Osteoblast (primary cell): ENCODE data around the gene PLIN3. TPM values are rescaled to one million over a fixed set of nuclear protein-coding genes. Genes with fewer than 3 reads are reported as not detected.

ENCODE experiments used
- DNase-seq: peaks from one replicate; pipeline ENCODE4 v3.0.0; 2011; ENCODE audit warnings: low spot score, mixed read lengths; ENCODE audit not compliant: insufficient read length; ENCODE audit errors: missing footprints
- H2AFZ ChIP-seq: 2 replicates; pipeline ENCODE4 v1.6.0; 2011; ENCODE audit warnings: mild to moderate bottlenecking, low read length
- H3K27ac ChIP-seq: 2 replicates; pipeline ENCODE4 v1.5.1; 2011; ENCODE audit warnings: mild to moderate bottlenecking, low read depth, low read length, moderate library complexity
- H3K27me3 ChIP-seq: 2 replicates; pipeline ENCODE4 v1.6.0; 2012; ENCODE audit warnings: mild to moderate bottlenecking, control low read depth, inconsistent platforms, low read length, moderate library complexity; ENCODE audit not compliant: insufficient read depth
- H3K36me3 ChIP-seq: 2 replicates; pipeline ENCODE4 v1.5.1; 2011; ENCODE audit warnings: mild to moderate bottlenecking, low read length, control low read depth, moderate library complexity; ENCODE audit not compliant: insufficient read depth
- H3K4me1 ChIP-seq: 2 replicates; pipeline ENCODE4 v1.5.1; 2011; ENCODE audit warnings: mild to moderate bottlenecking, low read length, control low read depth, moderate library complexity; ENCODE audit not compliant: insufficient read depth
- H3K4me2 ChIP-seq: 2 replicates; pipeline ENCODE4 v1.6.0; 2011; ENCODE audit warnings: mild to moderate bottlenecking, low read length; ENCODE audit not compliant: insufficient read depth
- H3K4me3 ChIP-seq: fragments of 200-600 bp; sonication (generic); 3 replicates; pipeline ENCODE4 v1.5.1; 2012; ENCODE audit warnings: mild to moderate bottlenecking, low read length, inconsistent platforms; ENCODE audit not compliant: insufficient read depth
- H3K79me2 ChIP-seq: 2 replicates; pipeline ENCODE4 v1.6.0; 2012; ENCODE audit warnings: mild to moderate bottlenecking, low read length, control low read depth, inconsistent platforms; ENCODE audit not compliant: insufficient read depth
- H3K9me3 ChIP-seq: 2 replicates; pipeline ENCODE4 v1.5.1; 2011; ENCODE audit warnings: low read depth, low read length, control low read depth
- H4K20me1 ChIP-seq: 2 replicates; pipeline ENCODE4 v1.6.0; 2012; ENCODE audit warnings: mild to moderate bottlenecking, low read length, control low read depth; ENCODE audit not compliant: insufficient read depth
- CTCF ChIP-seq: IDR thresholded peaks from 2 replicates; pipeline ENCODE4 v1.5.1; 2011; ENCODE audit warnings: mild to moderate bottlenecking, low read depth, low read length, moderate library complexity; ENCODE audit errors: extremely low read depth
- total RNA-seq: library from RNA; depleted of rRNA; stranded (reverse); fragments of >200 nt; gene quantifications from 2 replicates; pipeline ENCODE4 v1.2.3, GENCODE V29; 2012

The PLIN3 gene
- total RNA-seq, 1 donor = 260 TPM

GRCh38 chr19:4831304-4831978 lies 36.0 kb downstream of the PLIN3 start, which contains the start of gene TICAM1:
TICAM1 (minus strand) TSS chr19:4831712; CDS start chr19:4818377, 13,335 bp downstream.
- H3K27me3 ChIP-seq = no peaks in the 10 kb centered on the region
- H3K4me3 ChIP-seq = peak within 1 kb of the TSS; percentile 96
- peak within 1 kb of the TSS; percentile 90 for H2AFZ ChIP-seq
- peak within 1 kb of the TSS; percentile 82 for H3K27ac ChIP-seq
- DNase-seq = peak; percentile 92
- H4K20me1 ChIP-seq = peaks cover 5% of the 10 kb centered on the region
- peak within 1 kb of the TSS; percentile 92 for H3K4me2 ChIP-seq
- peaks cover 10% of the 10 kb centered on the region for H3K4me1 ChIP-seq
- no peak for TF ChIP-seq CTCF
- no peaks in the 10 kb centered on the region for H3K9me3 ChIP-seq
- H3K79me2 ChIP-seq = peaks cover 38% of the 10 kb centered on the region
- no peaks in the 10 kb centered on the region for H3K36me3 ChIP-seq

GRCh38 chr19:4830768-4831265 lies 36.6 kb downstream of the PLIN3 start:
- H3K4me1 ChIP-seq = peaks cover 10% of the 10 kb centered on the region
- H3K4me3 ChIP-seq = peak overlapping the region; percentile 96
- no peak overlapping the region for H2AFZ ChIP-seq
- peaks cover 41% of the 10 kb centered on the region for H3K79me2 ChIP-seq
- H3K27ac ChIP-seq = peak overlapping the region; percentile 82
- H3K4me2 ChIP-seq = peak overlapping the region; percentile 92
- H3K27me3 ChIP-seq = no peaks in the 10 kb centered on the region
- H3K9me3 ChIP-seq = no peaks in the 10 kb centered on the region
- H4K20me1 ChIP-seq = peaks cover 5% of the 10 kb centered on the region
- TF ChIP-seq CTCF = no peak
- no peaks in the 10 kb centered on the region for H3K36me3 ChIP-seq
- DNase-seq = peak; percentile 32

- DNase-seq = no peak
These were observed 37.1 kb downstream of the PLIN3 start for GRCh38 chr19:4830332-4830731.

More at GRCh38 chr19:4830332-4830731, 37.1 kb downstream of the PLIN3 start:
- H3K4me1 ChIP-seq = peaks cover 10% of the 10 kb centered on the region
- no peak overlapping the region for H3K27ac ChIP-seq
- peak overlapping the region; percentile 92 for H3K4me2 ChIP-seq
- H3K79me2 ChIP-seq = peaks cover 43% of the 10 kb centered on the region
- no peaks in the 10 kb centered on the region for H3K27me3 ChIP-seq
- TF ChIP-seq CTCF = no peak
- no peaks in the 10 kb centered on the region for H3K36me3 ChIP-seq
- peak overlapping the region; percentile 96 for H3K4me3 ChIP-seq
- peaks cover 5% of the 10 kb centered on the region for H4K20me1 ChIP-seq
- no peak overlapping the region for H2AFZ ChIP-seq
- no peaks in the 10 kb centered on the region for H3K9me3 ChIP-seq
